Activated CD8-positive, alpha-beta memory T cell treated with anti-CD3 and anti-CD28 coated beads for 4 hours (primary cell): ENCODE results near the gene SCMH1.
A peak's percentile ranks its signal among the peaks of the same experiment; 100 is the strongest.
"Not testable (repeated sequence)": the region's sequence is repeated elsewhere in the genome, so short reads cannot be mapped to it uniquely, and the experiment has no call there.

Source experiments
- DNase-seq, 2 donors: peaks; one replicate each; pipeline ENCODE4 v3.0.0-alpha.2; 2020; ENCODE audit warnings: low read depth in 2 of 2

The SCMH1 gene

GRCh38 chr1:41241749-41242341 is at the start of gene SCMH1:
TSS of gene SCMH1 (minus strand) at chr1:41242306. CDS start at chr1:41186133, 56,173 bp downstream.
- peak; percentile 13 to 21 for DNase-seq

- DNase-seq = no peak
Measured at GRCh38 chr1:41291195-41291594, 49.1 kb upstream of the SCMH1 start.

GRCh38 chr1:41289196-41289595 is 47.1 kb upstream of the SCMH1 start:
- DNase-seq = no peak

GRCh38 chr1:41286992-41287391 is 44.9 kb upstream of the SCMH1 start:
- no peak for DNase-seq

GRCh38 chr1:41286486-41286885 is 44.4 kb upstream of the SCMH1 start:
- no peak for DNase-seq

GRCh38 chr1:41285818-41286217 is 43.7 kb upstream of the SCMH1 start:
- DNase-seq = no peak

GRCh38 chr1:41284121-41284520 is 42.0 kb upstream of the SCMH1 start:
- no peak for DNase-seq

GRCh38 chr1:41282679-41283317 is 40.7 kb upstream of the SCMH1 start:
- no peak for DNase-seq

- DNase-seq = no peak
Measured at GRCh38 chr1:41281334-41281733, 39.2 kb upstream of the SCMH1 start.

- no peak for DNase-seq
Measured at GRCh38 chr1:41280202-41281032, 38.3 kb upstream of the SCMH1 start.

- no peak for DNase-seq
Measured at GRCh38 chr1:41278076-41278475, 36.0 kb upstream of the SCMH1 start.

- no peak for DNase-seq
Measured at GRCh38 chr1:41277371-41277975, 35.4 kb upstream of the SCMH1 start.

- no peak for DNase-seq
Measured at GRCh38 chr1:41275831-41276230, 33.7 kb upstream of the SCMH1 start.

GRCh38 chr1:41274752-41275545 is 32.8 kb upstream of the SCMH1 start:
- DNase-seq = no peak

GRCh38 chr1:41272601-41273000 is 30.5 kb upstream of the SCMH1 start:
- no peak for DNase-seq

GRCh38 chr1:41268154-41268770 is 26.2 kb upstream of the SCMH1 start:
- peak; percentile 23 to 33 for DNase-seq

GRCh38 chr1:41261926-41262618 is 20.0 kb upstream of the SCMH1 start:
- no peak for DNase-seq

GRCh38 chr1:41260768-41261167 is 18.7 kb upstream of the SCMH1 start:
- DNase-seq = no peak

- DNase-seq = no peak
Measured at GRCh38 chr1:41259221-41259620, 17.1 kb upstream of the SCMH1 start.

- no peak for DNase-seq
Measured at GRCh38 chr1:41255978-41256377, 13.9 kb upstream of the SCMH1 start.

GRCh38 chr1:41251120-41251519 is 9.0 kb upstream of the SCMH1 start:
- DNase-seq = not testable (repeated sequence)
